Measurements from ENCODE around the gene PIP5K1B.

Gene PIP5K1B

DNA sequence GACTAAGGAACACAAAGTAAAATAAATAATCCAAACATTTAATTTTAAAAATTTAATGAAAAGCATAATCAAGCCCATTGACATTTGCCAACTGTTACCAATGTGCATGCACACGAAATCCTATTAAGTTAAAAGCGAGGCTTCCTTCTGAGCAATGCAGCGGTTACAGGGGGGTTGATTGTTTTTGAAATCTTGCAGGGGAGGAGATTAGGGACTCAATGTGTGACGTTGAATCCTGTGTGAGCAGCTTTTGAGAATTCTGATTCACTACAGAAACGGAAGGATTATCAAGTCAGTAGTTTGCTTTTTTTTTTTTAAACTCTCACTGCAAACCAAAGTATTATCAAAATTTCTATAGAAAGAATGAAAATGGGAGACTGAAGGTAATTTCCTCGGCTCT, 199.4 kb downstream of the PIP5K1B start:
- DNase-seq (ENCODE audit: low read depth in 1 of 2, low spot score in 1 of 2) = no peak

- no peak for DNase-seq (ENCODE audit: low read depth in 1 of 2, low spot score in 1 of 2)
Observed at GRCh38 chr9:68905129-68905528, 200.1 kb downstream of the PIP5K1B start.

- no peak for DNase-seq (ENCODE audit: low read depth in 1 of 2, low spot score in 1 of 2)
Observed at GRCh38 chr9:68907910-68908309, 202.9 kb downstream of the PIP5K1B start.

DNA sequence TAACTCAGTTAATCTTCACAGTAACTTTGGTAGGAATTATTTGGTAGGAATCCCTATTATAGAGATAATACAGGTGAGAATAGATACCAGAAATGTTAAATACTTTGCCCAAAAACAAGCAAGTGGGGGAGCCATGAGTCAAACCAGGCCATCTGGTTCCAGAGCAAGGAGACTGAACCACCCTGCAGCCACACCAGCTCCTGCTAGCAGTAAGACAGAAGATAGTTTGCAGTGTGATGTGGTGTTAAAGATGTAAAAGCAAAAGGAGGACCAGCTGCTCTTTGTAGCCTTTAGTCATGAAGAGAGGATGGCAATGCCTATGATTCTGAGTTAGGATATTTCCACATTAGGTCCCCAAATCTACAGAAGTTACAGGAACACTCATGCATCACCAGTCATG, 207.5 kb downstream of the PIP5K1B start:
- no peak for DNase-seq (ENCODE audit: low read depth in 1 of 2, low spot score in 1 of 2)

DNA sequence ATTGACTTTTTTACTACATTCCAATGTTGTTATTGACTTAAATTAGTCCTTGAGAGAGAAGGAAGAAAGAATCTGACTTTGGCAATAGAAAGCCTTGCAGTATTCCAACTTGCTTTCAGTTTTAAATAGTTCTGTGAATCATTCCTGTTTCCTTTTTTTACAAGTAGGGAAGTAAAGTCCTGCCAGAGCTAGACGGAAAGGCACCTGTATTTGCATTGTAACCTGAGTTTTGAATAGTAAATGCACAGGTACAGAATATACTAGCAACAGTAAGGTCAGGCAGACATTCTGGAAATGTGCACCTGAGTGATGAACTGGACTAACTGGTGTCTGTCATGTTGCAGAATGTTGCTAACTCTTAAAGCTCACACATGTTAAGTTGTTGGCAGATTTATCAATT, 208.0 kb downstream of the PIP5K1B start:
- no peak for DNase-seq (ENCODE audit: low read depth in 1 of 2, low spot score in 1 of 2)

- DNase-seq (ENCODE audit: low read depth in 1 of 2, low spot score in 1 of 2) = no peak
Observed at GRCh38 chr9:68914751-68915150, 209.7 kb downstream of the PIP5K1B start.

DNA sequence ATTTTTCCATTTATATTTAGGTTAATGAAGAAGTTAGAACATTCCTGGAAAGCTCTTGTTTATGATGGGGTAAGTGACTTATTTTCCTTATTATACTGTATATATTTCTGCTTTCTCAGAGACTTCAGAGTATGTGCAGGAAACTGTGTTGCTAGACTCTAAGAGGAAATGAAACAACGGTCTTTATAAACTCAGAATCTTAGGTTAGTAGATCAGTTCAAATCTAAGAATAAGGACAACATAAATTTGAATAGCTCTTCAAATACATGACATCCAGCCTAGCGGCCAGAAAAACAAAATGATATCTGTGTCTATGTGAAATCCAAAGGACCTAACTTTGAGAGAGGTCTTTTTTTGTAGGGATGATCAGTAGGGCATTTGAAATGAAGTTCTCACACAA, 214.6 kb downstream of the PIP5K1B start:
- no peak for DNase-seq (ENCODE audit: low read depth in 1 of 2, low spot score in 1 of 2)

GRCh38 chr9:68920921-68921320, 215.9 kb downstream of the PIP5K1B start:
- no peak for DNase-seq (ENCODE audit: low read depth in 1 of 2, low spot score in 1 of 2)

DNA sequence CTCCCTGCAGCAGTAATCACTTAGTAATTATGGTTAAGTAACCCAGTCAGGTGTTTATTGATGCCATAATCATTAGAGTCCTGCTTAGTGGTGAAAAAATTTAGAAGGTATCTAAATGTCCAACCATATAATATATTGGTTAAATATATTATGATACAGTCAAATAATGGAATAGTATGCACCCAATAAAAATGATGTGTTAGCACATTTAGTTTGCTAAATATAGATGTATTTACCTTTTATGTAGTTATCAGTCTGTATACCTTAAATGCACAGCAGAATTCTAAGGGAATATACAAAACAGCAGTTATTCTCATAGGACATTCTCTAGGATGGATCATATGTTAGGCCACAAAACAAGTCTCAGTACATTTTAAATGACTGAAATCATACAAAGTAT, 218.4 kb downstream of the PIP5K1B start:
- no peak for DNase-seq (ENCODE audit: low read depth in 1 of 2, low spot score in 1 of 2)

GRCh38 chr9:68925175-68925574, 220.1 kb downstream of the PIP5K1B start:
- no peak for DNase-seq (ENCODE audit: low read depth in 1 of 2, low spot score in 1 of 2)

DNA sequence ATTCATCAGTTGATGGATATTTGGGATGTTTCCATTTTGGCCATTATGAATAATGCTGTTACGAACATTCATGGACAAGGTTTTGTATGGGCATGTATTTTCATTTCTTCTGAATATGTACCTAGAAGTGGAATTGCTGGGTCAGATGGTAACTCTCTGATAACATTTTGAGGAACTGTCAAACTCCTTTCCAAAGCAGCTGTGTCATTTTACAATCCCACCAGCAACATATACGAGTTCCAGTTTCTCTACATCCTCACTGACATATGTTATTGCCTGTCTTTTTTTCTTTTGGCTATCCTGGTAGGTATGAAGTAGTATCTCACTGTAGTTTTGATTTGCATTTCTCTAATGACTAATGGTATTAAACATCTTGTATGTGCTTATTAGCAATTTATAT, 222.1 kb downstream of the PIP5K1B start:
- DNase-seq (ENCODE audit: low read depth in 1 of 2, low spot score in 1 of 2) = no peak

GRCh38 chr9:68931821-68932220, 226.8 kb downstream of the PIP5K1B start:
- no peak for DNase-seq (ENCODE audit: low read depth in 1 of 2, low spot score in 1 of 2)

GRCh38 chr9:68932458-68932857, 227.4 kb downstream of the PIP5K1B start:
- no peak for DNase-seq (ENCODE audit: low read depth in 1 of 2, low spot score in 1 of 2)

GRCh38 chr9:68933434-68934328, 228.6 kb downstream of the PIP5K1B start:
- DNase-seq (ENCODE audit: low read depth in 1 of 2, low spot score in 1 of 2) = no peak

GRCh38 chr9:68934329-68934644, 229.2 kb downstream of the PIP5K1B start:
- DNase-seq (ENCODE audit: low read depth in 1 of 2, low spot score in 1 of 2) = no peak

GRCh38 chr9:68940573-68940972, 235.5 kb downstream of the PIP5K1B start:
- no peak for DNase-seq (ENCODE audit: low read depth in 1 of 2, low spot score in 1 of 2)

DNA sequence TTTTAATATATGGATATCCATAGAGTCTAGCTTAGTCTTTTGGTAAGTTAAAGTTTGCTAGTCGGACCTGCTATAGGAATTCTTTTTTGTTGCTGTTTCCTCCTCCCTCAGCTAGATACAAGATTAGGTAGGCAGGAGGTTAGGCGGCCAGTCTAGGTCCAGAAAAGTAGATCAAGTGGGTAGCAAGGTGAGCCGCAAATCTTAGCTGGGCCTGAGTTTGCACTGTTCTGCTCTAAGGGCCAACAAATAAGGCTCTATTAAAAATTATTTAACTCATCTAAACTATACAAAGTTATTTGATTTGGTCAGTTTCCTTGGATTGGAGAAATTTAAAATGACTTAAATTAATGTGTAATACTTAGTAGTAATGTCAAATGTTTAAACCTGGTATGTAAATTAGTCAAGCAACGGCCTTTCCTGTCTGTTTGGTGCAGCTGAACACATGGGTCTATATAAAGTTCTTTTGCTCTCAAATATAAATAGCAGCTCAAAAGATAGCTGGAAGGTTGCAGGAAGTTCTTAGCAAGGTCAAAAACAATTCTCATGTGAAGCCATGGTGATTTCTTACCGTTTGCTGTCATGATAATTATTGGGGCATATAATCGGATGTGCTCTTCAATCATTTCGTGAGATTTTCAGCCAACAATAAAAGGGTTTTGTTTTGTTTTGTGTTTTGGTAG, 236.9 kb downstream of the PIP5K1B start:
- no peak for DNase-seq (ENCODE audit: low read depth in 1 of 2, low spot score in 1 of 2)

DNA sequence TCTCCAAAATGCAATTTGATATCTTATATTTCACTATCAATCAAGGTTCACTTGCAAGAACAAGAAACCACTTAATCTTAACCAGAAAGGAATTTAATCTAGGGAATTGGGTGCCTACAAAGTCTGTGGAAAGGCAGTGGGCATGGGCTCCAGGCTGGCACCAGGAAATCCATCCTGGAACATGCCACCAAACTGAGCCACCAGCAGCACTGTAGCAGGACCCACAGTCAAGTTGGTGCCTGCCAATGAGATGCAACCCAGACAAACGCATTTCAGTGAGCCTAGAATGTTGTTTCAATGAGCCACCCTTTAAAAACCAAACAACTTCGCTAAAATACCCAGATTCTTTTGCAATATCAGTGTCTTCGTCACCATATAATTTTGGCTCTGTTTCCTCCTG, 237.8 kb downstream of the PIP5K1B start:
- no peak for DNase-seq (ENCODE audit: low read depth in 1 of 2, low spot score in 1 of 2)

- no peak for DNase-seq (ENCODE audit: low read depth in 1 of 2, low spot score in 1 of 2)
Observed at GRCh38 chr9:68947015-68947414, 242.0 kb downstream of the PIP5K1B start.

GRCh38 chr9:68947842-68948569, 243.0 kb downstream of the PIP5K1B start:
- DNase-seq (ENCODE audit: low read depth in 1 of 2, low spot score in 1 of 2) = no peak

GRCh38 chr9:68949271-68950000, 244.4 kb downstream of the PIP5K1B start:
- no peak for DNase-seq (ENCODE audit: low read depth in 1 of 2, low spot score in 1 of 2)
